ENCODE measurements around the gene TTC32. TPM values are rescaled to one million over a fixed set of nuclear protein-coding genes. Genes with fewer than 3 reads are reported as not detected.

TTC32 gene
- total RNA-seq, 2 donors from 2014 or later, result 9.2 to 11.9 TPM

- Histone ChIP-seq H3K4me1 (ENCODE audit: control insufficient read depth in 1 of 2, low read depth in 2 of 2) (peaks cover 0 to 19% of the 10 kb centered on the region in 2 donors), H3K9me3 (no peaks in the 10 kb centered on the region), H3K36me3 (no peaks in the 10 kb centered on the region), H3K4me3 (no peak overlapping the region), H3K27ac (no peak overlapping the region), H3K27me3 (replicated peaks; ENCODE audit: insufficient read depth) (no peaks in the 10 kb centered on the region)
- ATAC-seq (ENCODE audit: insufficient number of reproducible peaks, low FRiP score, low read depth) (no peak), DNase-seq (ENCODE audit: low spot score) (no peak)
- TF ChIP-seq, protein P1, sequence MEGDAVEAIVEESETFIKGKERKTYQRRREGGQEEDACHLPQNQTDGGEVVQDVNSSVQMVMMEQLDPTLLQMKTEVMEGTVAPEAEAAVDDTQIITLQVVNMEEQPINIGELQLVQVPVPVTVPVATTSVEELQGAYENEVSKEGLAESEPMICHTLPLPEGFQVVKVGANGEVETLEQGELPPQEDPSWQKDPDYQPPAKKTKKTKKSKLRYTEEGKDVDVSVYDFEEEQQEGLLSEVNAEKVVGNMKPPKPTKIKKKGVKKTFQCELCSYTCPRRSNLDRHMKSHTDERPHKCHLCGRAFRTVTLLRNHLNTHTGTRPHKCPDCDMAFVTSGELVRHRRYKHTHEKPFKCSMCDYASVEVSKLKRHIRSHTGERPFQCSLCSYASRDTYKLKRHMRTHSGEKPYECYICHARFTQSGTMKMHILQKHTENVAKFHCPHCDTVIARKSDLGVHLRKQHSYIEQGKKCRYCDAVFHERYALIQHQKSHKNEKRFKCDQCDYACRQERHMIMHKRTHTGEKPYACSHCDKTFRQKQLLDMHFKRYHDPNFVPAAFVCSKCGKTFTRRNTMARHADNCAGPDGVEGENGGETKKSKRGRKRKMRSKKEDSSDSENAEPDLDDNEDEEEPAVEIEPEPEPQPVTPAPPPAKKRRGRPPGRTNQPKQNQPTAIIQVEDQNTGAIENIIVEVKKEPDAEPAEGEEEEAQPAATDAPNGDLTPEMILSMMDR (IDR thresholded peaks at IDR 0.05), result no peak
Measured at GRCh38 chr2:19887510-19887909, 14.3 kb downstream of the TTC32 start.

- ATAC-seq (ENCODE audit: insufficient number of reproducible peaks, low FRiP score, low read depth) (no peak), DNase-seq (ENCODE audit: low spot score) (no peak)
- Histone ChIP-seq H3K27me3 (replicated peaks; ENCODE audit: insufficient read depth) (no peaks in the 10 kb centered on the region), H3K9me3 (no peaks in the 10 kb centered on the region), H3K36me3 (no peaks in the 10 kb centered on the region), H3K4me1 (ENCODE audit: control insufficient read depth in 1 of 2, low read depth in 2 of 2) (peaks cover 0 to 19% of the 10 kb centered on the region in 2 donors), H3K4me3 (no peak overlapping the region), H3K27ac (no peak overlapping the region)
- TF ChIP-seq, protein P1 (IDR thresholded peaks at IDR 0.05), result no peak
Measured at GRCh38 chr2:19886261-19886660, 15.5 kb downstream of the TTC32 start.

GRCh38 chr2:19885791-19886190, 16.0 kb downstream of the TTC32 start:
- Histone ChIP-seq H3K27me3 (replicated peaks; ENCODE audit: insufficient read depth) (no peaks in the 10 kb centered on the region), H3K9me3 (no peaks in the 10 kb centered on the region), H3K4me1 (ENCODE audit: control insufficient read depth in 1 of 2, low read depth in 2 of 2) (peaks cover 0 to 19% of the 10 kb centered on the region in 2 donors), H3K27ac (no peak overlapping the region), H3K36me3 (no peaks in the 10 kb centered on the region), H3K4me3 (no peak overlapping the region)
- no peak for ATAC-seq (ENCODE audit: insufficient number of reproducible peaks, low FRiP score, low read depth)
- TF ChIP-seq, protein P1 (IDR thresholded peaks at IDR 0.05), result no peak
- DNase-seq (ENCODE audit: low spot score), result no peak

- no peaks in the 10 kb centered on the region for H3K9me3 ChIP-seq
- TF ChIP-seq, protein P1 (IDR thresholded peaks at IDR 0.05), result no peak
- ATAC-seq (ENCODE audit: insufficient number of reproducible peaks, low FRiP score, low read depth) (no peak), DNase-seq (ENCODE audit: low spot score) (no peak)
- H3K27ac ChIP-seq, result no peak overlapping the region
- H3K27me3 ChIP-seq (replicated peaks; ENCODE audit: insufficient read depth), result no peaks in the 10 kb centered on the region
- peaks cover 0 to 9% of the 10 kb centered on the region in 2 donors for H3K4me1 ChIP-seq (ENCODE audit: control insufficient read depth in 1 of 2, low read depth in 2 of 2)
- H3K4me3 ChIP-seq, result no peak overlapping the region
- H3K36me3 ChIP-seq, result no peaks in the 10 kb centered on the region
Measured at GRCh38 chr2:19883971-19884720, 17.6 kb downstream of the TTC32 start.

GRCh38 chr2:19883486-19883885, 18.3 kb downstream of the TTC32 start:
- peaks cover 0 to 2% of the 10 kb centered on the region in 2 donors for H3K4me1 ChIP-seq (ENCODE audit: control insufficient read depth in 1 of 2, low read depth in 2 of 2)
- no peaks in the 10 kb centered on the region for H3K27me3 ChIP-seq (replicated peaks; ENCODE audit: insufficient read depth)
- TF ChIP-seq, protein P1 (IDR thresholded peaks at IDR 0.05), result no peak
- DNase-seq (ENCODE audit: low spot score) (no peak), ATAC-seq (ENCODE audit: insufficient number of reproducible peaks, low FRiP score, low read depth) (no peak)
- no peaks in the 10 kb centered on the region for H3K9me3 ChIP-seq
- H3K36me3 ChIP-seq, result no peaks in the 10 kb centered on the region
- no peak overlapping the region for H3K27ac ChIP-seq
- H3K4me3 ChIP-seq, result no peak overlapping the region

Measured in thoracic aorta (tissue), 2 donors.